ENCODE results near the gene GPATCH11.

Gene GPATCH11

DNA sequence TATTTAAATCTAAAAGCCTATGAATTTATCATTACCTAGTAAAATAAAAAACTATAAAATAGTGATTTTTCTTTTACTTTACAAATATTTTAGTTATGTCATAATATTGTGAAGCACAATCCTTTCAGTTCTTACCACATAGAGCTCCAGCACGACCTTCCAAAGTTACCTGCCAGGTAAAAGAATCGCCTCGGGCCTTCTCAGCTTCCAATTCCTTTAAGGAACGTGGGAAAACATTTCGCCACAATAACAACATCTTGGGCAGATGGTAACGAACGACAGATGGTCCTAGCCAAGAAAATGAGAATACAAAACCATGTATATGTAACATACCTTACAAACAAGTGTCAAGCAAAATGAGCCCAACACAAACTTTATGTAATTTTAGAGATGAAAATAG lies 23.9 kb upstream of the GPATCH11 start:
- no peak for TF ChIP-seq POLR2AphosphoS5 (IDR thresholded peaks at IDR 0.05; ENCODE audit: low read depth, low read length)
- TF ChIP-seq, protein P1, sequence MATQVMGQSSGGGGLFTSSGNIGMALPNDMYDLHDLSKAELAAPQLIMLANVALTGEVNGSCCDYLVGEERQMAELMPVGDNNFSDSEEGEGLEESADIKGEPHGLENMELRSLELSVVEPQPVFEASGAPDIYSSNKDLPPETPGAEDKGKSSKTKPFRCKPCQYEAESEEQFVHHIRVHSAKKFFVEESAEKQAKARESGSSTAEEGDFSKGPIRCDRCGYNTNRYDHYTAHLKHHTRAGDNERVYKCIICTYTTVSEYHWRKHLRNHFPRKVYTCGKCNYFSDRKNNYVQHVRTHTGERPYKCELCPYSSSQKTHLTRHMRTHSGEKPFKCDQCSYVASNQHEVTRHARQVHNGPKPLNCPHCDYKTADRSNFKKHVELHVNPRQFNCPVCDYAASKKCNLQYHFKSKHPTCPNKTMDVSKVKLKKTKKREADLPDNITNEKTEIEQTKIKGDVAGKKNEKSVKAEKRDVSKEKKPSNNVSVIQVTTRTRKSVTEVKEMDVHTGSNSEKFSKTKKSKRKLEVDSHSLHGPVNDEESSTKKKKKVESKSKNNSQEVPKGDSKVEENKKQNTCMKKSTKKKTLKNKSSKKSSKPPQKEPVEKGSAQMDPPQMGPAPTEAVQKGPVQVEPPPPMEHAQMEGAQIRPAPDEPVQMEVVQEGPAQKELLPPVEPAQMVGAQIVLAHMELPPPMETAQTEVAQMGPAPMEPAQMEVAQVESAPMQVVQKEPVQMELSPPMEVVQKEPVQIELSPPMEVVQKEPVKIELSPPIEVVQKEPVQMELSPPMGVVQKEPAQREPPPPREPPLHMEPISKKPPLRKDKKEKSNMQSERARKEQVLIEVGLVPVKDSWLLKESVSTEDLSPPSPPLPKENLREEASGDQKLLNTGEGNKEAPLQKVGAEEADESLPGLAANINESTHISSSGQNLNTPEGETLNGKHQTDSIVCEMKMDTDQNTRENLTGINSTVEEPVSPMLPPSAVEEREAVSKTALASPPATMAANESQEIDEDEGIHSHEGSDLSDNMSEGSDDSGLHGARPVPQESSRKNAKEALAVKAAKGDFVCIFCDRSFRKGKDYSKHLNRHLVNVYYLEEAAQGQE (IDR thresholded peaks at IDR 0.05; ENCODE audit: insufficient read depth in 1 of 2, low read depth in 2 of 2, low read length in 2 of 2), result no peak
- TF ChIP-seq TAF1 (IDR thresholded peaks at IDR 0.05; ENCODE audit: borderline replicate concordance, insufficient read depth, low read length), result no peak
- TF ChIP-seq FOXP2 (optimal IDR thresholded peaks at IDR 0.05; ENCODE audit: borderline replicate concordance, extremely low read depth, extremely low read length, insufficient read depth), result no peak
- no peak for TF ChIP-seq SIN3A (IDR thresholded peaks at IDR 0.05; ENCODE audit: borderline replicate concordance, insufficient read depth, low read length)

- TF ChIP-seq FOXP2 (optimal IDR thresholded peaks at IDR 0.05; ENCODE audit: borderline replicate concordance, extremely low read depth, extremely low read length, insufficient read depth) (no peak), SIN3A (IDR thresholded peaks at IDR 0.05; ENCODE audit: borderline replicate concordance, insufficient read depth, low read length) (no peak), POLR2AphosphoS5 (IDR thresholded peaks at IDR 0.05; ENCODE audit: low read depth, low read length) (no peak), TAF1 (IDR thresholded peaks at IDR 0.05; ENCODE audit: borderline replicate concordance, insufficient read depth, low read length) (no peak)
- TF ChIP-seq, protein P1 (IDR thresholded peaks at IDR 0.05; ENCODE audit: insufficient read depth in 1 of 2, low read depth in 2 of 2, low read length in 2 of 2), result no peak
Observed at GRCh38 chr2:37061013-37061711, 23.2 kb upstream of the GPATCH11 start.

DNA sequence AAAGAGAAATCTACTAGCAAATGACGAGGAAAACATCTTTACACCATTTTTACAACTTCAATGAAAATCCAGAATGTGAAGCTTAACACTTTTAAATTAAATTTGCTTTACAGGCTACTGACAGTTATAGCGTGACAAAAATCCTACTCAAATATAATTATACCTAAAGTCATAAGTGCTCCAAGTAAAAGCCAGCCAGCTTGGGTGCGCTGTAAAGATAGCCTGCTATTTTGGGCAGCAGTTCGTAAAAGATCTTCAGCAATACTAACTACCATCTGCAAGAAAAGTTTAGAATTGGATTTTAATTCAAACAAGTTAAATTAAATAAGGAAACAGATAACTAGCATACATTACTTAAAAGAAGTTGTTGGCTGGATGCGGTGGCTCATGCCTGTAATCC lies 22.5 kb upstream of the GPATCH11 start:
- TF ChIP-seq SIN3A (IDR thresholded peaks at IDR 0.05; ENCODE audit: borderline replicate concordance, insufficient read depth, low read length) (no peak), FOXP2 (optimal IDR thresholded peaks at IDR 0.05; ENCODE audit: borderline replicate concordance, extremely low read depth, extremely low read length, insufficient read depth) (no peak), TAF1 (IDR thresholded peaks at IDR 0.05; ENCODE audit: borderline replicate concordance, insufficient read depth, low read length) (no peak), POLR2AphosphoS5 (IDR thresholded peaks at IDR 0.05; ENCODE audit: low read depth, low read length) (no peak)
- TF ChIP-seq, protein P1 (IDR thresholded peaks at IDR 0.05; ENCODE audit: insufficient read depth in 1 of 2, low read depth in 2 of 2, low read length in 2 of 2), result no peak

- no peak for TF ChIP-seq SIN3A (IDR thresholded peaks at IDR 0.05; ENCODE audit: borderline replicate concordance, insufficient read depth, low read length)
- no peak for TF ChIP-seq POLR2AphosphoS5 (IDR thresholded peaks at IDR 0.05; ENCODE audit: low read depth, low read length)
- TF ChIP-seq, protein P1 (IDR thresholded peaks at IDR 0.05; ENCODE audit: insufficient read depth in 1 of 2, low read depth in 2 of 2, low read length in 2 of 2), result no peak
- TF ChIP-seq TAF1 (IDR thresholded peaks at IDR 0.05; ENCODE audit: borderline replicate concordance, insufficient read depth, low read length), result no peak
- TF ChIP-seq FOXP2 (optimal IDR thresholded peaks at IDR 0.05; ENCODE audit: borderline replicate concordance, extremely low read depth, extremely low read length, insufficient read depth), result no peak
Observed at GRCh38 chr2:37068686-37069085, 15.6 kb upstream of the GPATCH11 start.
